GM19351 (cell line): ENCODE results near the gene SLC25A28.

ENCODE experiments used
- ATAC-seq: cut with Tn5 transposase; IDR thresholded peaks from one replicate; pipeline ENCODE4 v1.9.1; 2021; ENCODE audit warnings: mild to moderate bottlenecking, moderate library complexity; ENCODE audit not compliant: unreplicated experiment

Gene SLC25A28

DNA sequence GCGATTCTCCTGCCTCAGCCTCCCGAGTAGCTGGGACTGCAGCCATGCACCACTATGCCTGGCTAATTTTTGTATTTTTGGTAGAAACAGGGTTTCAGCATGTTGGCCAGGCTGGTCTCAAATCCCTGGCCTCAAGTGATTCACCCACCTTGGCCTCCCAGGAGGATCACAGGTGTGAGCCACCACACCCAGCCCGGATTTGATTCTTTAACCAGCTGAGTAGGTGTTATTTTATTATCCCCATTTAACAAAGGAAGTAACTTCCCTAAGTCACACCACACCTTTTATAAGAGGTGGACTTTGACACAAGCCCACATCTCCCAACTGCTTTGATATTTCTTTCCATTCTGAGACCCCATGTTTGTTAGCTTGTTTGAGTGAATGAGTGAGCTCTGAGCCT, 25.0 kb downstream of the SLC25A28 start:
- ATAC-seq = no peak

DNA sequence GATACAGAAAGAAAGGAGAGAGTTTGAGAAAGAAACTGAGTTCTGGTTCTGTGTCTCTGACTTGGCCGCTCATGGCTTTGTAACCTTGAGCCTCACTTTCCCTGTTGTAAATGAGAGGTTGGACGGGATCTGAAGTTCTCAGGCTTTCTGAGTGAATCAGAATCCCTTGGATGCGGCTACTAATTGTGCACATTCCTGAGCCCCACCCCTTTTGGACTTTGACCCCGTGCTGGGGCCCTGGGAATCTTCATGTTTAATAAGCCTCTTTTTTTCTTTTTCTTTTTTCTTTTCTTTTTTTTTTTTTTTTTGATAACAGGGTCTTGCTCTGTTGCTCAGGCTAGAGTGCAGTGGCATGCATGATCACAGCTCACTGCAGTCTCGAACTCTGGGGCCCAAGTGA, 26.9 kb downstream of the SLC25A28 start:
- ATAC-seq = no peak

DNA sequence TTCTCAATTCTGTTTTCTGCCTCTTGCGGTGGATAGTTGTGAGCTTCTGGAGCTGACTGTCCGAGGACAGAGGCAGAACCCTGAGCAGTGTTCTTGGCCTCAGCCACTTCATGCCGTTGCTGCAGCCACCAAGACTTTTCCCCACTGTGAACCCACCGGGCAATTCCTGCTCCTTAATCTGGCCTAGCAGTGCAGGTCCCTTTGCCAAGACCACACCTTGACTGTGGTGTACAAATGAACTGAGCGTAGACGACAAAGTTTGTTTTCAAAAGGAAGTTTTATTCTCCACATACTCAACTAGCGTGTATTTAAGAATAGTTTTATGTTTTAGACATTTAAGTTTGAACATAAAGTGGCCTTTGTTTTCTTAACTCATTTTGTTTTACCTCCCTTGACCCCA, 29.4 kb downstream of the SLC25A28 start:
- ATAC-seq = no peak

- ATAC-seq = no peak
Measured at GRCh38 chr10:99583687-99584086, 36.6 kb downstream of the SLC25A28 start.

DNA sequence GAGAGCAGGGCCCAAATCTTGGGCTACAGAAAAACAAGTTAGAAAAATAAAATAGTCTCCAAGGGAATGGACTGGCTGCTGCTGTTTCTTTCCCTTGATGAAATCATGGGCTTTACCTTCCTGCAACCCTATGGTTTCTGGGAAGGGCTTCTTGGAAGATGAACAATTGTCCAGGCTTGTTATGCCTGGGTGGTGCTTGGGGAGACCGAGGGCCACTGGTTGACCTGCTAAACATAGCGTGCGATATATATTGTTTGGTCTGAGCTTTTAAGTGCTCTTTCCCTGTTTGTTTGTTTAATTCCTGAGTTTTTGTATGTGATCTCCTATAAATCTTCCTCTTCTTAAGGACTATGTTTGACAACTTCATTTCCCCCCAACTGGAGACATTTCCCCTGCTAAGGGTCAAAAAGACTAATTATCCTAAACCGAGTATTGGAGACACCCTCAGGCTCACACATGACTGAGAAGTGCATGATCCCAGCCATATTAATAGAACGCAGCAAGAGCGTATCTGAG, 37.9 kb downstream of the SLC25A28 start:
- no peak for ATAC-seq

DNA sequence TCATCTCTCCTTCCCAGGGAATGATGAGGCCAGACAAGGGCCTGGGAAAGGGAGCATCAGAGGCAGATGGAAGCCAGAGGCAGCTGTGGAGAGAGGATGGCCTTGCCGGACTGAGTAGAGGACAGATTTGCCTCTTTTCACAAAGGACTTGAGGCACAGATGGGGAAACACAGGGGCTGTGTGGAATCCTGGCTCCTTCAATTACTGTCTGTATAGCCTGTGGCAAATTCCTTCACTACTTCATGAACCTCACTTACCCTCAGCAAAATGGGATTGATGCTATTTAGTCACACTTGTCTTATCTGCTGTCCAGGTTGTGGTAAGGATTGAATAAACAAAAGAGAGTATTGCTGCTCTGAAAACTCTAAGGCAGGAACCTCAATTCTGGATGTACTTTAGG, 40.3 kb downstream of the SLC25A28 start:
- ATAC-seq = no peak

GRCh38 chr10:99573790-99574189, 46.4 kb downstream of the SLC25A28 start:
- ATAC-seq = no peak

GRCh38 chr10:99571816-99572215, 48.4 kb downstream of the SLC25A28 start:
- no peak for ATAC-seq

DNA sequence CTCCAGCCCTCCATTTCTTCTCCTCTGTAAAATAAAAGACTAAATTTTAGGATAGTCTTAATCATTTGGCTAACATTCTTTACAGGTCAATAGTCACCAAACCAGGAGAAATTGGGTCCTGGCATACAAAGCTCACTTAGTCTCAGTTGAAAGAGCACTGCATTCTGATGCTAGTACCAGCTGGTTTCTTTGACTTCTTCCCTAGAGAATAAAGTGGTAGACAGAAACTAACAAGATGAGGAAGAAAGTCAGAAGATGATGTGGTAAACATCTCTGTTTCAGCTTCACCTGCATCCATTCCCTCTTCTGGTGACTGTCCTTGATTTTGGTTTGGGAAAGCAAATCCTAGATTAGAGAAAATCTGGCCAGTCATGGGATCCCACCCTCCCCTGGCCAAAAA, 50.3 kb downstream of the SLC25A28 start:
- no peak for ATAC-seq

- ATAC-seq = no peak
Measured at GRCh38 chr10:99569253-99569939, 50.8 kb downstream of the SLC25A28 start.

DNA sequence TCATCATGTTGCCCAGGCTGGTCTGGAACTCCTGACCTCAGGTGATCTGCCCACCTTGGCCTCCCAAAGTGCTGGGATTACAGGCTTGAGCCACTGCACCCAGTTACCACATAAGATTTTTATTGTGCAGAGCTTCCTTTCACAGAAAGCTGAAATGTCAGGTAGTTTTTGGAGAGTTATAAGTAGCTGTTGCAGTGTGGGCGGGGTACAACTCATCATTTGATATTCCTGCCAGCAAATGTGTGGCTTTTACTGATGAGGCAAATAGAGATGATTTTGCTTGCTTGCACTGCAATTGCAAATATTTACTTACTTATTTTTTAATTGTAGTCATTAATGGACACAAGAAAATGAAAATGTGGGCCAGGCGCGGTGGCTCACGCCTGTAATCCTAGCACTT, 55.1 kb downstream of the SLC25A28 start:
- ATAC-seq = no peak

- ATAC-seq = no peak
Measured at GRCh38 chr10:99564361-99564760, 55.9 kb downstream of the SLC25A28 start.

GRCh38 chr10:99562631-99563030, 57.6 kb downstream of the SLC25A28 start:
- no peak for ATAC-seq
